Breast epithelium (tissue), 3 donors: ENCODE results near the gene NDC1.

Experiments
- POLR2A ChIP-seq: fragments of 450-650 bp; IDR thresholded peaks from one replicate; pipeline ENCODE4 v1.6.1; 2016; ENCODE audit warnings: antibody characterized with exemption, mild to moderate bottlenecking, moderate library complexity
- POLR2AphosphoS5 ChIP-seq, 3 donors: sonication (generic); formaldehyde crosslinking; IDR thresholded peaks; one replicate each; pipeline ENCODE4 v1.6.1; 2017; ENCODE audit warnings: antibody characterized with exemption in 3 of 3
- TF ChIP-seq, protein P1 (sequence below), 3 donors: fragments of 450-650 bp; IDR thresholded peaks; one replicate each; pipeline ENCODE4 v1.5.1; 2016 to 2017; ENCODE audit warnings: antibody characterized with exemption in 3 of 3, mild to moderate bottlenecking in 3 of 3, moderate library complexity in 3 of 3

GRCh38 chr1:53726009-53726600, 112.0 kb downstream of the NDC1 start:
- TF ChIP-seq, protein P1, sequence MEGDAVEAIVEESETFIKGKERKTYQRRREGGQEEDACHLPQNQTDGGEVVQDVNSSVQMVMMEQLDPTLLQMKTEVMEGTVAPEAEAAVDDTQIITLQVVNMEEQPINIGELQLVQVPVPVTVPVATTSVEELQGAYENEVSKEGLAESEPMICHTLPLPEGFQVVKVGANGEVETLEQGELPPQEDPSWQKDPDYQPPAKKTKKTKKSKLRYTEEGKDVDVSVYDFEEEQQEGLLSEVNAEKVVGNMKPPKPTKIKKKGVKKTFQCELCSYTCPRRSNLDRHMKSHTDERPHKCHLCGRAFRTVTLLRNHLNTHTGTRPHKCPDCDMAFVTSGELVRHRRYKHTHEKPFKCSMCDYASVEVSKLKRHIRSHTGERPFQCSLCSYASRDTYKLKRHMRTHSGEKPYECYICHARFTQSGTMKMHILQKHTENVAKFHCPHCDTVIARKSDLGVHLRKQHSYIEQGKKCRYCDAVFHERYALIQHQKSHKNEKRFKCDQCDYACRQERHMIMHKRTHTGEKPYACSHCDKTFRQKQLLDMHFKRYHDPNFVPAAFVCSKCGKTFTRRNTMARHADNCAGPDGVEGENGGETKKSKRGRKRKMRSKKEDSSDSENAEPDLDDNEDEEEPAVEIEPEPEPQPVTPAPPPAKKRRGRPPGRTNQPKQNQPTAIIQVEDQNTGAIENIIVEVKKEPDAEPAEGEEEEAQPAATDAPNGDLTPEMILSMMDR (IDR thresholded peaks at IDR 0.05), result no peak
- TF ChIP-seq POLR2AphosphoS5 (IDR thresholded peaks at IDR 0.05) (no peak), POLR2A (no peak)
